Endothelial cell (in vitro differentiated cells): Measurements from ENCODE around the gene CTNNBL1. TPM values are rescaled to one million over a fixed set of nuclear protein-coding genes. Genes with fewer than 3 reads are reported as not detected.

Experiments
- DNase-seq: peaks from one replicate; pipeline ENCODE4 v3.0.0; 2021; ENCODE audit warnings: low spot score
- H3K27ac Mint-ChIP-seq: one replicate; pipeline ENCODE4 v1.8.0; 2021; ENCODE audit warnings: mixed read lengths, inconsistent platforms; ENCODE audit not compliant: unreplicated experiment
- H3K27me3 Mint-ChIP-seq: one replicate; pipeline ENCODE4 v1.8.0; 2021; ENCODE audit warnings: mild to moderate bottlenecking, moderate library complexity, mixed read lengths, inconsistent platforms; ENCODE audit not compliant: unreplicated experiment
- H3K36me3 Mint-ChIP-seq: one replicate; pipeline ENCODE4 v1.8.0; 2021; ENCODE audit warnings: mild to moderate bottlenecking, low read depth, mixed read lengths, inconsistent platforms; ENCODE audit not compliant: unreplicated experiment
- H3K4me1 Mint-ChIP-seq: one replicate; pipeline ENCODE4 v1.8.0; 2021; ENCODE audit warnings: mild to moderate bottlenecking, mixed read lengths, inconsistent platforms; ENCODE audit not compliant: unreplicated experiment
- H3K4me3 Mint-ChIP-seq: one replicate; pipeline ENCODE4 v1.8.0; 2021; ENCODE audit warnings: mild to moderate bottlenecking, mixed read lengths, inconsistent platforms; ENCODE audit not compliant: unreplicated experiment
- H3K9me3 Mint-ChIP-seq: one replicate; pipeline ENCODE4 v1.8.0; 2021; ENCODE audit warnings: mixed read lengths, inconsistent platforms; ENCODE audit not compliant: unreplicated experiment
- total RNA-seq: library from RNA; stranded (reverse); fragmentation: NEBNext Ultra II Directional; extraction: Animal tissue kit (Norgen Biotek cat#: 25700); gene quantifications from one replicate; pipeline ENCODE4 v1.2.1, GENCODE V29; 2021; ENCODE audit not compliant: unreplicated experiment
- TF ChIP-seq, protein P1 (sequence below): fragments of 200-600 bp; sonication (generic); IDR thresholded peaks from one replicate; pipeline ENCODE4 v1.5.0; 2021; ENCODE audit warnings: antibody characterized with exemption; ENCODE audit not compliant: unreplicated experiment

Gene CTNNBL1
- total RNA-seq, 1 donor from 2014 or later: 84.8 TPM

GRCh38 chr20:37773291-37773826 lies 79.5 kb downstream of the CTNNBL1 start:
- Mint-ChIP-seq H3K36me3 (peaks cover 8% of the 10 kb centered on the region), H3K27ac (no peak overlapping the region), H3K9me3 (no peaks in the 10 kb centered on the region), H3K4me3 (no peak overlapping the region), H3K27me3 (no peaks in the 10 kb centered on the region), H3K4me1 (peaks cover 10% of the 10 kb centered on the region)
- TF ChIP-seq, protein P1, sequence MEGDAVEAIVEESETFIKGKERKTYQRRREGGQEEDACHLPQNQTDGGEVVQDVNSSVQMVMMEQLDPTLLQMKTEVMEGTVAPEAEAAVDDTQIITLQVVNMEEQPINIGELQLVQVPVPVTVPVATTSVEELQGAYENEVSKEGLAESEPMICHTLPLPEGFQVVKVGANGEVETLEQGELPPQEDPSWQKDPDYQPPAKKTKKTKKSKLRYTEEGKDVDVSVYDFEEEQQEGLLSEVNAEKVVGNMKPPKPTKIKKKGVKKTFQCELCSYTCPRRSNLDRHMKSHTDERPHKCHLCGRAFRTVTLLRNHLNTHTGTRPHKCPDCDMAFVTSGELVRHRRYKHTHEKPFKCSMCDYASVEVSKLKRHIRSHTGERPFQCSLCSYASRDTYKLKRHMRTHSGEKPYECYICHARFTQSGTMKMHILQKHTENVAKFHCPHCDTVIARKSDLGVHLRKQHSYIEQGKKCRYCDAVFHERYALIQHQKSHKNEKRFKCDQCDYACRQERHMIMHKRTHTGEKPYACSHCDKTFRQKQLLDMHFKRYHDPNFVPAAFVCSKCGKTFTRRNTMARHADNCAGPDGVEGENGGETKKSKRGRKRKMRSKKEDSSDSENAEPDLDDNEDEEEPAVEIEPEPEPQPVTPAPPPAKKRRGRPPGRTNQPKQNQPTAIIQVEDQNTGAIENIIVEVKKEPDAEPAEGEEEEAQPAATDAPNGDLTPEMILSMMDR: no peak
- no peak for DNase-seq

GRCh38 chr20:37774156-37774555 lies 80.3 kb downstream of the CTNNBL1 start:
- no peak for DNase-seq
- H3K9me3 Mint-ChIP-seq: no peaks in the 10 kb centered on the region
- no peak overlapping the region for H3K4me3 Mint-ChIP-seq
- peaks cover 8% of the 10 kb centered on the region for H3K36me3 Mint-ChIP-seq
- no peaks in the 10 kb centered on the region for H3K27me3 Mint-ChIP-seq
- TF ChIP-seq, protein P1: no peak
- peaks cover 10% of the 10 kb centered on the region for H3K4me1 Mint-ChIP-seq
- no peak overlapping the region for H3K27ac Mint-ChIP-seq

DNA sequence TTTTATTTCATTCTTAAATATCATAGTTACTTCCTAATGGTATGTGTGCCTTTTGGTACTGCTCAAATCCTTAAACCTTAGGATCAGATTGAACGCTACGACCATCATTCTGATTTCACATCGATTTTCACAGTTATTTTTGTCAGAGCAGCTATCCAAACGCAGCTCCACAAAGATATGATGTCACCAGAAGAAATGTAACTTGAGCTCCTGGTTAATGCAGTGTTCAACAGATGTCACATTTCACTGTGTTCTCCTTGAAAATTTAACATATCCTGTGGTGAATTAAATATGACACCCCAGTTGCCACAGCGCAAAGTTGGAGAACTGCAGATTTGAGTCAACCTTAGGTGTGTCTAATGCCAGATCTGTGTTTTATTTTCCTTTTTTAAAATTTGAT lies 81.4 kb downstream of the CTNNBL1 start:
- Mint-ChIP-seq H3K4me1 (peaks cover 5% of the 10 kb centered on the region), H3K9me3 (no peaks in the 10 kb centered on the region), H3K36me3 (peaks cover 8% of the 10 kb centered on the region), H3K4me3 (no peak overlapping the region), H3K27ac (no peak overlapping the region), H3K27me3 (no peaks in the 10 kb centered on the region)
- no peak for DNase-seq
- TF ChIP-seq, protein P1: no peak

- TF ChIP-seq, protein P1: no peak
- H3K27ac Mint-ChIP-seq: no peak overlapping the region
- H3K4me1 Mint-ChIP-seq: peaks cover 5% of the 10 kb centered on the region
- no peaks in the 10 kb centered on the region for H3K27me3 Mint-ChIP-seq
- no peaks in the 10 kb centered on the region for H3K9me3 Mint-ChIP-seq
- DNase-seq: no peak
- H3K4me3 Mint-ChIP-seq: no peak overlapping the region
- H3K36me3 Mint-ChIP-seq: peaks cover 8% of the 10 kb centered on the region
Measured at GRCh38 chr20:37776049-37776448, 82.2 kb downstream of the CTNNBL1 start.

GRCh38 chr20:37776526-37776925 lies 82.7 kb downstream of the CTNNBL1 start:
- TF ChIP-seq, protein P1: no peak
- Mint-ChIP-seq H3K36me3 (peaks cover 4% of the 10 kb centered on the region), H3K9me3 (no peaks in the 10 kb centered on the region), H3K27ac (no peak overlapping the region), H3K4me3 (no peak overlapping the region), H3K27me3 (no peaks in the 10 kb centered on the region), H3K4me1 (peaks cover 5% of the 10 kb centered on the region)
- DNase-seq: no peak
